HG03460 (cell line): ENCODE data around the gene HECTD1.

Source experiments
- ATAC-seq: cut with Tn5 transposase; IDR thresholded peaks from one replicate; pipeline ENCODE4 v1.9.1; 2021; ENCODE audit not compliant: unreplicated experiment

HECTD1 gene

GRCh38 chr14:31159682-31160296 is 47.8 kb downstream of the HECTD1 start:
- ATAC-seq, result no peak

- no peak for ATAC-seq
Observed at GRCh38 chr14:31154956-31155355, 52.6 kb downstream of the HECTD1 start.

GRCh38 chr14:31142455-31143087 is 65.0 kb downstream of the HECTD1 start:
- no peak for ATAC-seq

- ATAC-seq, result no peak
Observed at GRCh38 chr14:31139301-31139847, 68.2 kb downstream of the HECTD1 start.

- no peak for ATAC-seq
Observed at GRCh38 chr14:31138301-31138700, 69.3 kb downstream of the HECTD1 start.

GRCh38 chr14:31137214-31137889 is 70.2 kb downstream of the HECTD1 start:
- ATAC-seq, result no peak

- no peak for ATAC-seq
Observed at GRCh38 chr14:31133133-31133532, 74.5 kb downstream of the HECTD1 start.

GRCh38 chr14:31128601-31129526 is 78.7 kb downstream of the HECTD1 start:
- no peak for ATAC-seq

GRCh38 chr14:31127690-31128089 is 79.9 kb downstream of the HECTD1 start:
- ATAC-seq, result peak; percentile 78

GRCh38 chr14:31126680-31127079 is 80.9 kb downstream of the HECTD1 start:
- no peak for ATAC-seq

GRCh38 chr14:31125231-31125630 is 82.4 kb downstream of the HECTD1 start:
- no peak for ATAC-seq

GRCh38 chr14:31124197-31124596 is 83.4 kb downstream of the HECTD1 start:
- no peak for ATAC-seq

- ATAC-seq, result no peak
Observed at GRCh38 chr14:31122921-31123320, 84.7 kb downstream of the HECTD1 start.

GRCh38 chr14:31122098-31122611 is 85.4 kb downstream of the HECTD1 start:
- ATAC-seq, result no peak

- ATAC-seq, result no peak
Observed at GRCh38 chr14:31118892-31119291, 88.7 kb downstream of the HECTD1 start.

GRCh38 chr14:31113794-31114193 is 93.8 kb downstream of the HECTD1 start:
- no peak for ATAC-seq

GRCh38 chr14:31110872-31111271 is 96.7 kb downstream of the HECTD1 start:
- no peak for ATAC-seq

- ATAC-seq, result no peak
Observed at GRCh38 chr14:31109257-31109656, 98.3 kb downstream of the HECTD1 start.

GRCh38 chr14:31106768-31107167 is 100.8 kb downstream of the HECTD1 start:
- no peak for ATAC-seq

GRCh38 chr14:31097081-31097480 is 110.5 kb downstream of the HECTD1 start:
- ATAC-seq, result no peak

- no peak for ATAC-seq
Observed at GRCh38 chr14:31096255-31096654, 111.3 kb downstream of the HECTD1 start.
